ENCODE data around the gene MPST. TPM values are rescaled to one million over a fixed set of nuclear protein-coding genes. Genes with fewer than 3 reads are reported as not detected.
A peak's percentile ranks its signal among the peaks of the same experiment; 100 is the strongest.

The MPST gene
- total RNA-seq, 1 experiment from 2014 or later: 68.6 TPM

- no TSS peak for BruUV-seq (replicated peaks)
Measured at GRCh38 chr22:37028692-37029674, 9.4 kb downstream of the MPST start.

GRCh38 chr22:37030560-37031281, 11.2 kb downstream of the MPST start:
- Histone ChIP-seq H3K4me2 (ENCODE audit: low read length) (no peak overlapping the region), H3K27ac (ENCODE audit: low read depth, low read length) (no peak overlapping the region), H3K9me3 (ENCODE audit: control insufficient read depth in 1 of 2, insufficient read depth in 1 of 2, low read depth in 1 of 2, low read length in 2 of 2) (no peaks in the 10 kb centered on the region), H3K9me2 (ENCODE audit: insufficient read depth) (no peaks in the 10 kb centered on the region), H3K9ac (ENCODE audit: low read length) (no peak overlapping the region), H3K36me3 (ENCODE audit: control insufficient read depth in 1 of 2, insufficient read depth in 2 of 2, low read length in 2 of 2) (peaks cover 3 to 11% of the 10 kb centered on the region in 2 experiments), H3K79me2 (ENCODE audit: insufficient read depth, low read length) (no peaks in the 10 kb centered on the region), H3K27me3 (ENCODE audit: insufficient read depth, low read length) (no peaks in the 10 kb centered on the region), H3K4me1 (ENCODE audit: control insufficient read depth in 1 of 2, insufficient read depth in 2 of 2, low read length in 2 of 2) (peaks cover 4 to 15% of the 10 kb centered on the region in 2 experiments; a peak in 3 of 4 replicates), H2AFZ (ENCODE audit: low read depth, low read length, poor library complexity, severe bottlenecking) (no peak overlapping the region), H4K20me1 (ENCODE audit: insufficient read depth) (no peaks in the 10 kb centered on the region), H3K4me3 (replicated peaks in 1 of 2; ENCODE audit: low read depth in 1 of 2, low read length in 2 of 2) (no peak overlapping the region)
- ATAC-seq (peak; percentile 78), DNase-seq (ENCODE audit: low read depth, low spot score) (no peak)
- no TSS peak for BruUV-seq (replicated peaks)
- ChIA-PET CTCF (interaction anchor here (0.8 to 6.4 kb wide), 4 partner anchors 9 to 20 kb away, joined by 3 to 33 read pairs (median 5); no protein-coding TSS in a partner anchor), RAD21 (ENCODE audit: low non-redundant PET in 1 of 2, low total read pairs in 2 of 2, uncharacterized antibody in 2 of 2, unreplicated experiment in 2 of 2) (interaction anchor here in 1 of 2 experiments (0.9 kb wide), 1 partner anchor 14 kb away, joined by 3 read pairs; no protein-coding TSS in a partner anchor), POLR2A (no interaction called here)
- peak; percentile 28; the same call in 1 of the 2 replicates for TF ChIP-seq RAD21 (IDR thresholded peaks at IDR 0.05; ENCODE audit: low read depth)
- TF ChIP-seq CTCF (IDR thresholded peaks at IDR 0.05 in 2 of 3, conservative IDR thresholded peaks at IDR 0.05 in 1 of 3; ENCODE audit: borderline replicate concordance in 1 of 3, insufficient read depth in 1 of 3, low read depth in 2 of 3, low read length in 2 of 3): peak in 2 of 3 experiments; percentile 35 to 45; a peak in 3 of 6 replicates
- TF ChIP-seq CEBPB (IDR thresholded peaks at IDR 0.05; ENCODE audit: low read depth): no peak
- intact Hi-C loops (cut with micrococcal nuclease): no loop called here

More at GRCh38 chr22:37028692-37029674, 9.4 kb downstream of the MPST start:
- Histone ChIP-seq H4K20me1 (ENCODE audit: insufficient read depth) (no peaks in the 10 kb centered on the region), H3K4me3 (replicated peaks in 1 of 2; ENCODE audit: low read depth in 1 of 2, low read length in 2 of 2) (no peak overlapping the region), H3K4me1 (ENCODE audit: control insufficient read depth in 1 of 2, insufficient read depth in 2 of 2, low read length in 2 of 2) (peaks cover 4 to 15% of the 10 kb centered on the region in 2 experiments; a peak in 3 of 4 replicates), H3K36me3 (ENCODE audit: control insufficient read depth in 1 of 2, insufficient read depth in 2 of 2, low read length in 2 of 2) (peaks cover 8 to 18% of the 10 kb centered on the region in 2 experiments), H3K4me2 (ENCODE audit: low read length) (no peak overlapping the region), H3K9me3 (ENCODE audit: control insufficient read depth in 1 of 2, insufficient read depth in 1 of 2, low read depth in 1 of 2, low read length in 2 of 2) (no peaks in the 10 kb centered on the region), H3K79me2 (ENCODE audit: insufficient read depth, low read length) (no peaks in the 10 kb centered on the region), H3K27ac (ENCODE audit: low read depth, low read length) (no peak overlapping the region), H3K9ac (ENCODE audit: low read length) (no peak overlapping the region), H3K9me2 (ENCODE audit: insufficient read depth) (no peaks in the 10 kb centered on the region), H3K27me3 (ENCODE audit: insufficient read depth, low read length) (no peaks in the 10 kb centered on the region), H2AFZ (ENCODE audit: low read depth, low read length, poor library complexity, severe bottlenecking) (no peak overlapping the region)
- RAD21 ChIA-PET (ENCODE audit: low non-redundant PET in 1 of 2, low total read pairs in 2 of 2, uncharacterized antibody in 2 of 2, unreplicated experiment in 2 of 2): no interaction called here
- ATAC-seq (no peak), DNase-seq (ENCODE audit: low read depth, low spot score) (no peak)
- intact Hi-C loops (cut with micrococcal nuclease): no loop called here
- CTCF ChIA-PET: interaction anchor here (0.6 to 1.5 kb wide), 2 partner anchors 21 to 482 kb away, joined by 3 read pairs; no protein-coding TSS in a partner anchor
- TF ChIP-seq CBX3 (IDR thresholded peaks at IDR 0.05; ENCODE audit: low read depth) (no peak), ELF1 (IDR thresholded peaks at IDR 0.05; ENCODE audit: borderline replicate concordance, low read depth) (no peak), FOSL1 (IDR thresholded peaks at IDR 0.05; ENCODE audit: low read depth) (no peak), POLR2A (IDR thresholded peaks at IDR 0.05; ENCODE audit: borderline replicate concordance, extremely low read depth, insufficient read depth, insufficient read length) (no peak), YY1 (IDR thresholded peaks at IDR 0.05; ENCODE audit: extremely low read depth, insufficient replicate concordance, low read depth, low read length) (no peak), EZH2phosphoT487 (IDR thresholded peaks at IDR 0.05; ENCODE audit: borderline replicate concordance) (no peak), SP1 (IDR thresholded peaks at IDR 0.05; ENCODE audit: low read depth) (no peak)
- POLR2A ChIA-PET: no interaction called here
